ENCODE data around the gene CADM1. TPM values are rescaled to one million over a fixed set of nuclear protein-coding genes. Genes with fewer than 3 reads are reported as not detected.

CADM1 gene
- total and polyA plus RNA-seq, 2 donors from 2014 or later: 24.0 to 33.5 TPM

DNA sequence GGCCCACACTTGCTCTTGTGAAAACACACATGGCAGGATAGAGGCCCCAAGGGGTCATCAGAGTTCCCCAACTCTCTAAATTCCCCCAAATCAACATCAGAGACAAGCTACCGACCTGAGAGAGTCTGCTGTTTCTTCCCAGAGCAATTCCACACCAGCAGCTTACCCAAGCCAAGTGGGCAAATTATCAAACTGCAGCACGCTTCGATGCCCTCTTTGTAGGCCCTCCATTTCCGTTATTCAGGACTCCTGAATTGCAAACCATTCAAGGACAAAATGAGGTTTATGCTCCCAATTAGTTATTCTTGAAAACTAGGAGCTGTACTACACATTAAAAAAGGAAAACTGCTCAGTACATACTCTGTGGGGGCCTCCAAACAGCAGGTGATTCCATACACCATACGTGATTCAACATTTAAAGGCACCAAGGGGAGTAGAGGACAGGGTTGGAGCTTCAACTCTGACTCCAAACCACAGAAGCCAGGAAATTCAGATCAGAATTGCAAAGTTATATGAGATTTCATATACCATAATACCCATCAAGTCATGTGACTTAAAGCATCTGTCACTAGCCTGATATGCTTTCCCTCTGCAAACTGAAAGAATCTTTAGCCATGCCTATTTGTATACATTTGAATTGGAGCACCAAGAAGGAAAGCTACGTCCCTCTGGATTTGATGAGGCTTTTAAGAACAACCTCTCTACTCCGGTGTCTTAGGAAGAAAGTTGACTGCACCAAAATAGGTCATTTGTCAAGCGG lies 234.8 kb downstream of the CADM1 start:
- no peak for FAIRE-seq
- Histone ChIP-seq H3K4me3 (ENCODE audit: low read length in 3 of 3) (no peak overlapping the region), H3K27me3 (ENCODE audit: control insufficient read depth, insufficient read depth, low read length) (no peaks in the 10 kb centered on the region), H3K4me1 (ENCODE audit: control insufficient read depth in 2 of 3, insufficient read depth in 2 of 3, low read depth in 1 of 3, low read length in 3 of 3) (no peaks in the 10 kb centered on the region), H3K9me3 (ENCODE audit: control insufficient read depth in 2 of 3, insufficient read depth in 1 of 3, low read length in 3 of 3) (no peaks in the 10 kb centered on the region), H3K9ac (ENCODE audit: low read length in 3 of 3) (no peak overlapping the region), H3K36me3 (ENCODE audit: control insufficient read depth in 2 of 3, insufficient read depth in 3 of 3, low read length in 3 of 3) (no peaks in the 10 kb centered on the region), H3K27ac (ENCODE audit: low read depth in 2 of 2, low read length in 2 of 2) (no peak overlapping the region)
- intact Hi-C loops (cut with DNase I): no loop called here
- TF ChIP-seq, protein P1, sequence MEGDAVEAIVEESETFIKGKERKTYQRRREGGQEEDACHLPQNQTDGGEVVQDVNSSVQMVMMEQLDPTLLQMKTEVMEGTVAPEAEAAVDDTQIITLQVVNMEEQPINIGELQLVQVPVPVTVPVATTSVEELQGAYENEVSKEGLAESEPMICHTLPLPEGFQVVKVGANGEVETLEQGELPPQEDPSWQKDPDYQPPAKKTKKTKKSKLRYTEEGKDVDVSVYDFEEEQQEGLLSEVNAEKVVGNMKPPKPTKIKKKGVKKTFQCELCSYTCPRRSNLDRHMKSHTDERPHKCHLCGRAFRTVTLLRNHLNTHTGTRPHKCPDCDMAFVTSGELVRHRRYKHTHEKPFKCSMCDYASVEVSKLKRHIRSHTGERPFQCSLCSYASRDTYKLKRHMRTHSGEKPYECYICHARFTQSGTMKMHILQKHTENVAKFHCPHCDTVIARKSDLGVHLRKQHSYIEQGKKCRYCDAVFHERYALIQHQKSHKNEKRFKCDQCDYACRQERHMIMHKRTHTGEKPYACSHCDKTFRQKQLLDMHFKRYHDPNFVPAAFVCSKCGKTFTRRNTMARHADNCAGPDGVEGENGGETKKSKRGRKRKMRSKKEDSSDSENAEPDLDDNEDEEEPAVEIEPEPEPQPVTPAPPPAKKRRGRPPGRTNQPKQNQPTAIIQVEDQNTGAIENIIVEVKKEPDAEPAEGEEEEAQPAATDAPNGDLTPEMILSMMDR (IDR thresholded peaks at IDR 0.05; ENCODE audit: borderline replicate concordance, extremely low read depth, insufficient read depth): no peak
- peak in 2 of 5 donors; percentile 51 for DNase-seq

DNA sequence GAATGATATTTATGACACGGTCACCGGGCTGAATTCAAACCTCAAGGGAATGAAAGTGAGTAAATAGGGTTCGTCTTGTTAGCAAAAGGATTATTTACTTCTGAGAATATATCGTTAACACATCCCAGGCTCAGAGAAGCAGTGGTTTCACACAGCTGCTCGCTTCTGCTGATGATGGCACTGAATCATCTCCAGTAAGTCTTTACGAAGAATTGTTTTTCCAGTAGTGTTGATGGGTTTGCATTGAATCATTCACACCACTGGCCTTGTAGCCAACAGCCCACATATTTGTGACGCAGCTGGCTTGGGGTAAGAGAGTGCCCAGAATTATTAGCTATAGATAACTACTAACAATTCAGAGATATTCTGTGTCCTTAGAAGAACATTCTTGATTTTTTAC lies 236.3 kb downstream of the CADM1 start:
- no peak for FAIRE-seq
- TF ChIP-seq, protein P1 (IDR thresholded peaks at IDR 0.05; ENCODE audit: borderline replicate concordance, extremely low read depth, insufficient read depth): no peak
- no peaks in the 10 kb centered on the region for H3K27me3 ChIP-seq (ENCODE audit: control insufficient read depth, insufficient read depth, low read length)
- H3K9ac ChIP-seq (ENCODE audit: low read length in 3 of 3): no peak overlapping the region
- no peak overlapping the region for H3K27ac ChIP-seq (ENCODE audit: low read depth in 2 of 2, low read length in 2 of 2)
- intact Hi-C loops (cut with DNase I): no loop called here
- H3K4me1 ChIP-seq (ENCODE audit: control insufficient read depth in 2 of 3, insufficient read depth in 2 of 3, low read depth in 1 of 3, low read length in 3 of 3): no peaks in the 10 kb centered on the region
- H3K9me3 ChIP-seq (ENCODE audit: control insufficient read depth in 2 of 3, insufficient read depth in 1 of 3, low read length in 3 of 3): no peaks in the 10 kb centered on the region
- H3K36me3 ChIP-seq (ENCODE audit: control insufficient read depth in 2 of 3, insufficient read depth in 3 of 3, low read length in 3 of 3): no peaks in the 10 kb centered on the region
- DNase-seq: no peak
- H3K4me3 ChIP-seq (ENCODE audit: low read length in 3 of 3): no peak overlapping the region

DNA sequence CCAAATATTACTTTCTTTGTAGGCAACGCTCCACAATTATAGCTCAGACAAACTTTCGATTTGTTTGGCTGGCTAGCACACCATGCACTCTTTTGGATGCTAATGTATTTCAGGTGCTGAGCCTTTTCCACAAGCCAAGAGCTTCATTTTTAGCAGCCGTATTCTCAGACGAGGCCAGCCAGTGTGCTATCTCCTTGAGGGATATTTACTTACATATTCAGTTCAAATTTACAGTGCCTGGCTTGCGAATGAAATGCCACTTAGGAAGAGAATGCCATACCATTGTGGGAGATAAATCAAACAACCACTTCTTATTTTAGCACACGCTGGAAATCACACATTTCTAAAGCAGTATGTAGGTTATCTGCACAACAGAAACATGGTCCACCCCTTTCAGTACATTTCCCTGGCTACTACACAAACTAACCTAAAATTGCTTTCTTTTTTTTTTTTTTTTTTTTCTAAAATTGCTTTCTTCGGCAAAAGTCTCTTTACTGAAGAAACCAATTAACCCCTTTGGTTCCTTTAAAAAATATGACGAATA lies 236.9 kb downstream of the CADM1 start:
- Histone ChIP-seq H3K4me1 (ENCODE audit: control insufficient read depth in 2 of 3, insufficient read depth in 2 of 3, low read depth in 1 of 3, low read length in 3 of 3) (no peaks in the 10 kb centered on the region), H3K9ac (ENCODE audit: low read length in 3 of 3) (no peak overlapping the region), H3K36me3 (ENCODE audit: control insufficient read depth in 2 of 3, insufficient read depth in 3 of 3, low read length in 3 of 3) (no peaks in the 10 kb centered on the region), H3K27me3 (ENCODE audit: control insufficient read depth, insufficient read depth, low read length) (no peaks in the 10 kb centered on the region), H3K9me3 (ENCODE audit: control insufficient read depth in 2 of 3, insufficient read depth in 1 of 3, low read length in 3 of 3) (no peaks in the 10 kb centered on the region), H3K27ac (ENCODE audit: low read depth in 2 of 2, low read length in 2 of 2) (no peak overlapping the region), H3K4me3 (ENCODE audit: low read length in 3 of 3) (no peak overlapping the region)
- no peak for FAIRE-seq
- no peak for DNase-seq
- TF ChIP-seq, protein P1 (IDR thresholded peaks at IDR 0.05; ENCODE audit: borderline replicate concordance, extremely low read depth, insufficient read depth): no peak
- intact Hi-C loops (cut with DNase I): no loop called here
